NCI-H2227 (cell line): Measurements from ENCODE around the gene CDX2.
A peak's percentile ranks its signal among the peaks of the same experiment; 100 is the strongest.
"Not testable (repeated sequence)": the region's sequence is repeated elsewhere in the genome, so short reads cannot be mapped to it uniquely, and the experiment has no call there.

ENCODE experiments used
- DNase-seq: peaks from one replicate; lab custom pipeline; 2025; ENCODE audit not compliant: unreplicated experiment; lab: John Stamatoyannopoulos, UW

CDX2 gene

GRCh38 chr13:27965740-27966640, 3.1 kb downstream of the CDX2 start:
- no peak for DNase-seq

- no peak for DNase-seq
Observed at GRCh38 chr13:27965343-27965739, 3.8 kb downstream of the CDX2 start.

GRCh38 chr13:27964741-27965323, 4.3 kb downstream of the CDX2 start:
- DNase-seq, result no peak

GRCh38 chr13:27964206-27964605, 4.9 kb downstream of the CDX2 start:
- not testable (repeated sequence) for DNase-seq

- DNase-seq, result no peak
Observed at GRCh38 chr13:27963491-27963890, 5.6 kb downstream of the CDX2 start.

- DNase-seq, result no peak
Observed at GRCh38 chr13:27962982-27963381, 6.1 kb downstream of the CDX2 start.

- DNase-seq, result no peak
Observed at GRCh38 chr13:27962128-27962841, 6.8 kb downstream of the CDX2 start.

- no peak for DNase-seq
Observed at GRCh38 chr13:27961227-27962085, 7.7 kb downstream of the CDX2 start.

- DNase-seq, result no peak
Observed at GRCh38 chr13:27960362-27961226, 8.5 kb downstream of the CDX2 start.

- no peak for DNase-seq
Observed at GRCh38 chr13:27959976-27960361, 9.1 kb downstream of the CDX2 start.

- DNase-seq, result no peak
Observed at GRCh38 chr13:27956576-27957300, 12.4 kb downstream of the CDX2 start.

GRCh38 chr13:27955014-27955591, 14.0 kb downstream of the CDX2 start:
- DNase-seq, result no peak

- peak; percentile 15 for DNase-seq
Observed at GRCh38 chr13:27954406-27954851, 14.7 kb downstream of the CDX2 start.

- peak; percentile 75 for DNase-seq
Observed at GRCh38 chr13:27953676-27954405, 15.3 kb downstream of the CDX2 start.

GRCh38 chr13:27952876-27953675, 16.0 kb downstream of the CDX2 start:
- DNase-seq, result no peak

- no peak for DNase-seq
Observed at GRCh38 chr13:27942972-27943371, 26.1 kb downstream of the CDX2 start.

- no peak for DNase-seq
Observed at GRCh38 chr13:27933580-27934328, 35.4 kb downstream of the CDX2 start.
